Gastrocnemius medialis (tissue), 4 donors: Measurements from ENCODE around the gene RAB33B.

Experiments used
- POLR2A ChIP-seq, 2 donors: fragments of 450-650 bp; IDR thresholded peaks; one replicate each; pipeline ENCODE4 v1.6.1; 2017; ENCODE audit warnings: antibody characterized with exemption in 2 of 2, mild to moderate bottlenecking in 2 of 2, moderate library complexity in 2 of 2
- TF ChIP-seq, protein P1 (sequence below), 5 experiments: fragments of 450-650 bp in 3 of 5; fragments of 200-600 bp in 2 of 5; sonication (generic) in 2 of 5; IDR thresholded peaks in 4 of 5; conservative IDR thresholded peaks in 1 of 5; 1 replicate in 4 of 5; 2 replicates in 1 of 5; pipeline ENCODE4 v1.5.1; 2016 to 2019; ENCODE audit warnings: antibody characterized with exemption in 5 of 5, mild to moderate bottlenecking in 3 of 5, moderate library complexity in 3 of 5

- no peak for TF ChIP-seq POLR2A (IDR thresholded peaks at IDR 0.05)
- TF ChIP-seq, protein P1, sequence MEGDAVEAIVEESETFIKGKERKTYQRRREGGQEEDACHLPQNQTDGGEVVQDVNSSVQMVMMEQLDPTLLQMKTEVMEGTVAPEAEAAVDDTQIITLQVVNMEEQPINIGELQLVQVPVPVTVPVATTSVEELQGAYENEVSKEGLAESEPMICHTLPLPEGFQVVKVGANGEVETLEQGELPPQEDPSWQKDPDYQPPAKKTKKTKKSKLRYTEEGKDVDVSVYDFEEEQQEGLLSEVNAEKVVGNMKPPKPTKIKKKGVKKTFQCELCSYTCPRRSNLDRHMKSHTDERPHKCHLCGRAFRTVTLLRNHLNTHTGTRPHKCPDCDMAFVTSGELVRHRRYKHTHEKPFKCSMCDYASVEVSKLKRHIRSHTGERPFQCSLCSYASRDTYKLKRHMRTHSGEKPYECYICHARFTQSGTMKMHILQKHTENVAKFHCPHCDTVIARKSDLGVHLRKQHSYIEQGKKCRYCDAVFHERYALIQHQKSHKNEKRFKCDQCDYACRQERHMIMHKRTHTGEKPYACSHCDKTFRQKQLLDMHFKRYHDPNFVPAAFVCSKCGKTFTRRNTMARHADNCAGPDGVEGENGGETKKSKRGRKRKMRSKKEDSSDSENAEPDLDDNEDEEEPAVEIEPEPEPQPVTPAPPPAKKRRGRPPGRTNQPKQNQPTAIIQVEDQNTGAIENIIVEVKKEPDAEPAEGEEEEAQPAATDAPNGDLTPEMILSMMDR (IDR thresholded peaks at IDR 0.05 in 4 of 5, conservative IDR thresholded peaks at IDR 0.05 in 1 of 5), result no peak
Measured at GRCh38 chr4:139476363-139476762, 22.4 kb downstream of the RAB33B start.
